HG03103 (cell line): ENCODE results near the gene CAMK2D.
A peak's percentile ranks its signal among the peaks of the same experiment; 100 is the strongest.

Experiments
- ATAC-seq: cut with Tn5 transposase; IDR thresholded peaks from one replicate; pipeline ENCODE4 v1.9.1; 2021; ENCODE audit warnings: low read depth; ENCODE audit not compliant: unreplicated experiment

The CAMK2D gene

DNA sequence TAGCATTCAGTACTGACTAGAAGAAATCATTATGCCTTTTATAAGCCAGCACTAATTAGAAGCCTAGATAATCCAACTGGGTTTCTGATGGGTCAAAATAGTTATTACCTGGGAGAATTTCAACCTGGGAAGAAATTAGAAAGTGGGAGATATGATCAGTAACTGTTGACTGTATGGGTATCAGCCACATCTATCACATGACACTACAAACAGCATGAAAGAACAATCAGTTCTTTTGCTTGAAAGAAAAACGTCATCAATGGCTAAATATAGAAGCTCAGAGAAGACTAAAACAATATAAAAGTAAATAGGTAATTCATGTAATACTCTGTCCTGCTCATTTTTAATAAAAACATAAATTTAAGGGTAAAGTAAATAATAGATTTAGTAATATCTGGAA, 145.1 kb downstream of the CAMK2D start:
- no peak for ATAC-seq

- no peak for ATAC-seq
Measured at GRCh38 chr4:113614414-113614813, 147.1 kb downstream of the CAMK2D start.

DNA sequence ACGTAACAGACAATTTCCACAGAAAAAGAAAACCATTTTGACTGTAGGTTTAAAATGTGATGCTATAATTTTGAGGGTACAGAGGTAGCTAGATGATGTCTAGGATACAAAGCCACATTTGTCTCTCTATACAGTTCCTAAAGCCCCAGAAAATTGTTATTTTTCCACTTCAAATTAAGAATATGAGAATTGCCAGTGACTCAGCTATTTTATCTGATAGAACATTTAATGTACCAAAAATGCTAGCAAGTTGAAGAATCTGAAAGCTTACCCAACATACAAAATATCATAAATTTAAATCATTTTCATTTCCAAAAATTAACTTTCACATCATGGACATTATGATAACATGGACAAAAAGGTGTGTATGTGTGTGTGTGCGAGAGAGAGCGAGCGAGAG, 148.0 kb downstream of the CAMK2D start:
- no peak for ATAC-seq

- no peak for ATAC-seq
Measured at GRCh38 chr4:113610537-113610936, 151.0 kb downstream of the CAMK2D start.

DNA sequence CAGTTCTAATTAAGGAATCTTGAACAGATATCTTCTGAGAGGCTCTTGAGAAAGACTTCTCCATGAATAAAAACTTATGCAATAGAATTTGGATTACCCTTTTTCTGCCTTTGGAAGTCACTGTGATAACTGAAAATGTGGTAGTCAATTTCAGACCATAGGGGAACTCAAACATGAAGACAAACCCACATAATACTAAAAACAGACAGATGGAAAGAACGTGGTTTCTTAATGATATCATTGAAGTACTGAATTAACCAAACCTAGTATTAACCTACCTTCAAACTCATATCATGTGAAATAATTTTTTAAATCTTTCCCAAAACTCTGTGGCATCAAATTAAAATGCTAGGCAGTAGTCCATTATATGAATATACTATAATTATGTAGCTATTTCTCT, 153.5 kb downstream of the CAMK2D start:
- ATAC-seq, result no peak

DNA sequence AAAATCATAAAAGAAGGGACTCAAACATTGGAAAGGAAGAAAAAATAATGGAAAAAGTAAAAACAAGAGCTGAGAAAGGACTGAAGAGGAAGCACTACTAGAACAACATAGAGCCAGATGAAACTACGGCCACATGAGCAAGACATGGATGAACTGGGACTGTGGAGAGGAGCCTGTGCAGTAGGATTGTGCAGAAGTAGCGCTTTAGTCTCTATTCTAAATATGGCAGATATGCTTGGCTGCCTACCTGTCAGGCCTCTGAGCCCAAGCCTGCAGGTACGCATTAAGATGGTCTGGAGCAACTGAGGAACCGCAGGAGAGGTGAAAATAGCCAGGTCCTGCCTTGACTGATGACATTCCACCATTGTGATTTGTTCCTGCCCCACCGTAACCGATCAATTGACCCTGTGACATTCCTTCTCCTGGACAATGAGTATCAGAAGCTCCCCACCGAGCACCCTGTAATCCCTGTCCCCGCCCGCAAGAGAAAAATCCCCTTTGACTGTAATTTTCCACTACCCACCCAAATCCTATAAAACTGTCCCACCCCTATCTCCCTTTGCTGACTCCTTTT, 154.3 kb downstream of the CAMK2D start:
- no peak for ATAC-seq

DNA sequence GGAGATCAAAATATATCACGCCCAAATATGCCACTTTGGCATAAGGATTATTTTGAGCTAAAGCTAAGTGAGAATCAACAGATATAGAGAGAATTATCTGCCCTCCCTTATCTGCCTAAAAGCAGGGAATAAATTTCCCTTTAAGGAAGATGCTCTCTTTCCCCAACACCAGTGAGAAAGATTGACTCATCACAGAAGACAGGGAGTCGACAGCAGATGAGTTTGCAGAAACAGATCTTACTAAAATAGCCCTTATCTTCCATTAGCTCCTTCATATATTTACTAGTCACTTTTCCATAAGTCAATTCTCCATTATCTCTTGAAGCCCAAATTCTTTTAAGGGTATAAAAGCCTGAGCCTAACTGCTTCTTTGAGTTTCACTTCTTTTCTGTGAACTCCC, 156.6 kb downstream of the CAMK2D start:
- ATAC-seq, result no peak

- ATAC-seq, result no peak
Measured at GRCh38 chr4:113603911-113604310, 157.6 kb downstream of the CAMK2D start.

DNA sequence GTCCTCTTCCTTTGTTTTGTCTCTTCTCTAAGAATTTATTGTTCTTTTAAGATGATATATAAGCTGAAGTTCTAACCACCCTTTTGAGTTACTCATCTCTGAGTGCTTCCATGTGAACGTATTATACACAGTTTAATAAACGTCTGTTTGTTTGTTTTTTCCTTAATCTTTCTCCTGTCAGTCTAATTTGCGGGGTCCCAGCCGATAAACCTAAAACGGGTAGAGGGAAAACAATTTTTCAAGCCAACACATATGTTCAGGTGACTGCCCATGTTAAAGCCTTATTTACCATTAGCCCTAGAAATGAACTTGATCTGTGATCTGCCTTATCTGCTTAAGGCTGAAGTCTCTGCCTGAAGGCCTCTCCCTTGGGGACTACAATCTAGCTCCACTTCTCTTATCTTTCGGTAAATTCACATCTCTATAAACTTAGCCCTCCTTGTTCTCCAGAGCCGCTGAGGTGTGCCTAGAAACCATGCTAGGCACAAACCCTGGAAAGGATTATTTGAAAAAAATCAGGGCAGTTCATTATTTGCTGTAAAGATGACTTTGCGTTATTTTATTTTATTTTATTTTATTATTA, 158.8 kb downstream of the CAMK2D start:
- no peak for ATAC-seq

DNA sequence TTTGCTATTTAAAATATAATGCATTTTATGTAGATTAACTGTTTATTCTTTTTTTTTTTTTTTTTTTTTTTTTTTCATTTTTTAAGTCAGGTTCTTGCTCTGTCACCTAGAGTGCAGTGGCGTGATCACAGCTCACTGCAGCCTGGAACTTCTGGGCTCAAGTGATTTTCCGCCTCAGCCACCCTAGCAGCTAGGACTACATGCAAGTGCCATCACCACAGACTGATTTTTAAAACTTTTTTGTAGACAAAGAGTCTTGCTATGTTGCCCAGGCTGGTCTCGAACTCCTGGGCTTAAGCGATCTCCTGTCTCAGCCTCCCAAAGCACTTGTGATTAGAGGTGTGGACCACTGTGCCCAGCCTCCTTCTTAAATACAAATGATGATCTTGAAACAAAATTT, 159.9 kb downstream of the CAMK2D start:
- ATAC-seq, result no peak

DNA sequence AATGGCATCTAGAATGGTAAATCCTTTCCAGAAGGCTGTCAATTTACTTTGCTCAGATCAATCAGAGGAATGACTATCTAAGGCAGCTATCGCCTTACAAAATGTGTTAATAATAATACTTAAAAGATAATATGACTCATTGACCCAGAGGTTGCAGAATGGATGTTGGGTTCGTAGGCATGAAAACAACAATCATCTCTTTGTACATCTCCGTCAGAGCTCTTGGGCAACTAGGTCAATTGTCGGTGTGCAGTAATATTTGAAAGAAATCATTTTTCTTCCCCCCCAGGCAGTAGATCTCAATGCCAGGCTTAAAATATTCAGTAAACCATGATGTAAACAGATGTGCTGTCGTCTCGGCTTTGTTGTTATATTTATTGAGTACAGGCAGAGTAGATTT, 165.1 kb downstream of the CAMK2D start:
- ATAC-seq, result no peak

GRCh38 chr4:113594231-113594556, 167.3 kb downstream of the CAMK2D start:
- ATAC-seq, result no peak

DNA sequence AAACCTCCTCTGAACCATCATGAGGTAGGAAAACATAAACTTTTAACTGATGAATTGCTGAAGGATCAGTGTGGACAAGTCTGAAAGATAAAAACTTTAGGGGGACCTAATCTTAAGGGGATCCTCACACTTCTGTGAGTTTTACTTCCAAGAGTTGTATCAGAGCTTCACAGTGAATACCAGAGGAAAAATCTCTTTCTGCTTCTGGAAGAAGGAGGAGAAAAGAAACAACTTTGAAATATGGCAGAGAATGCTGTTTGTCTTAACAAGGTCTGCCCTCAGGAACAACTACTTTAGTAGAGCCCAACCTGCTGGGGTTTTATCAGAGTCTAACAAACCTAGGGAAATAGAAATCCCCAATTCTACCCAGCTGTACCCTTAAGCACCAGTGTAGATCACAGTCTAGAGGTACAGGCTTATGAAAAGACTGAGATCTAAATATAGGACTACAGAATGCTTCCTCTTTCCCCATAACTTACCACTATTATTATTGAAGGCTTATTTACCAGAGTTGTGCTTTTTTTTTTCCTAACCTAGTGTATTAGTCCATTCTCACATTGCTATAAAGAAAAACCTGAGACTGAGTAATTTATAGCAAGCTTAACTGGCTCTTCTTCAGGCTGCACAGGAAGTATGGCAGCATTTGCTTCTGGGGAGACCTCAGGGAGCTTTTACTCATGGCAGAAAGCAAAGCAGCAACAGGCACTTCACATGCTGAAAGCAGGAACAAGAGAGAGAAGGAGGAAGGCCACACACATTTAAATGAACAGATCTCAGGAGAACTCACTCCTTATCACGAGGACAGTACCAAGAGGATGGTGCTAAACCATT, 167.9 kb downstream of the CAMK2D start:
- peak; percentile 59 for ATAC-seq

DNA sequence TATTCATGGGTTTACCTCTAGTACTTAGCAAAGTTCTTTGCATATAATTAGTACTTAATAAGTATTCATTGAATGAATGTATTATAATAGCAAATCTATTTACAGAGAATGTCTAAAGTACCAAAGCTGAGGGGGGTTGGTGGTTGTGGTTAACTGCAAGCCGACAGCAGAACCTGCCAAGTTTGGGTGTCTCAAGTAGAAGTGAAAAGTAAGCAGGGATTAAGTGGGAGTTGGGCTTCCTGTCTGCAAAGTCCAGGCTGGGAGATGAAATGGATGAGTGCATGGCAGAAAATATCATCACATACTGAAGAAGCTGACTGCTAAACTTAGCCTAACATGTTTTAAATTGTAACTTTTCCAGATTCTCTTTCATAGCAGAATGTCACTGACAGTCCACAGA, 169.6 kb downstream of the CAMK2D start:
- no peak for ATAC-seq

DNA sequence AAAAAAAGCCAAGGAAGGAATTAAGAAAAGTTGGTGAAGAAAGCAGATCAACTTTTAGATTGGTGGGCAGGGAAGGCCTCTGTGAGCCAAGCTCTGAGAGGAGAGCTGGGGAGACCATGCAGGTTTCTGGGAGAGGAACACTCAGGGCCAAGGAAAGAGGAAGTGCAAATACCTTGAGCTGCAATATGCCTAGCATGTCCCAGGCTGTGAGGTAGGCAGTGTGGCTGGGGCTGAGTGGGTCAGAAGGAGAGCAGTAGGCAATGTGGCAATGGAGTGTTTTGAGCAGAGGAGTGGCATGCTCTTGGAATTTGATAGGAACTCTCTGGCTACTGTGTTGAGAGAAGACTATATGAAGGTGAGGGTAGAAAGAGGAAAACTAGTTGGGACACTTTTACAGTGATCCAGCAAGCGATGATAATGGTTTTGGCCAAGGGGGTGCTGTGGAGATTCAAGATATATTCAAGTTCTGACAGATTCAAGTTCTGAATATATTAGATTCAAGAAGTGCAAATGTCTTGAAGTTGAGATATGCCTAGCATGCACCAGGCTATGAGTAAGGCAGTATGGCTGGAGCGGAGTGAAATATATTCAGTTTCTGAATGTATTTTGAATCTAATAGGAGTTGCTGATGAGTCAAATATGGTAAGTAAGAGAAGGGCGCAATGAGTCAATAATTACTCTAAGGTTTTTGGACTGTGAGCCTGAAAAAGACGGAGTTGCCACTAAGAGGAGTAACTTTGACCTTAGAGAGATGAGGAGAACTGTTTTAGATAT, 172.5 kb downstream of the CAMK2D start:
- peak; percentile 53 for ATAC-seq

GRCh38 chr4:113587640-113588275, 173.8 kb downstream of the CAMK2D start:
- no peak for ATAC-seq

GRCh38 chr4:113587156-113587555, 174.4 kb downstream of the CAMK2D start:
- no peak for ATAC-seq

DNA sequence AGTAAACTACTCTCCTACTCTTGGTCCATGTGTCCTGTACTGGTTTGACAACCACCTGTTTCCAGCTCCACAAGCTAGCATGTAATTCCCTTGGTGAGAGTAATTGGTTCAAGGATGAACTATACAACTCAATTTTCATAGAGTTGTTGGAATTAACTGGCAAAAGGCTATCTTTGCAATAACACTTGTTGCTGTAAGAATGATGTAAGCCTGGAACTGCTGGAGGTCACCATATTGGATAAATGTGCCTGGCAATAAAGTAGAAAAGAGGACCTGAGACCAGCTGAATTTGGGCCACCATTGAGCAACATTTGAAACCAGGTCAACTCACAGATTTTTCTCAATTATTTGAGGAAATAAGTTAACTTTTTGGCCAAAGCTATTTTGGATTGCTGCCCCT, 175.5 kb downstream of the CAMK2D start:
- ATAC-seq, result no peak

DNA sequence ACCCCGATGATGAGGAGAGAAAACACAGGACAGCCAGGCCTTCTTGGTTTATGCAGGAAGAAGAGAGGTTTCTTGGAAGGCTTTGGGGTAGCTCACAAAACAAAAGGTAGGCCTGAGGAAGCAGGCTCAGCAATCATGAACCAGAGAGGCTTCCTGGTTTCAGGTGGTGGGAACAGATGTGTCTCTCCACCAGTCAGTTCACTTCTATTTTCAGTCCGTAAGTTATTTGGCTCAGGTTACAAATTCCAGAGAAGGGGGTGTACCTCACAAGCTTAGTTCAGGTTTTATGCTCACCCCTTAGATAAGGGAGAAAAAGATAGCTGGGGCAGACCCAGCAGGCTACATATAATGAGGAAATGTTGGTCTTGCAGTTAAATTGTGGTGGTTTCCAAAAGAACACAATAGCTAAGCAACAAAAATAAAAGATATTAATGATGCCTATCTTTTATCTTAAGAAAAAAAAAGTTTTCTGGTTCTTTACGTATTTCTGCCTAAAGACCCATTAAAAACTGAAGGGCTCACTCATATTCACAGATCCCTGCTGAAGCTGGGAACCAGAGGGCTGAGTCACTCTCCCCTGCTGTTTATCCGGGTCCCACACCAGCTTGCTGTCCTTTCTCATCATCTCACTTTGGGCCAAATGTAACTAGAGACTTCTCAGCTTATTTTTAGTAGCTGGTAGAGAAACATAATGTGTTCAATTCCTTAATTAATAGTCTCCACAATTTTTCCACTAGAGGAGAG, 177.0 kb downstream of the CAMK2D start:
- ATAC-seq, result no peak

DNA sequence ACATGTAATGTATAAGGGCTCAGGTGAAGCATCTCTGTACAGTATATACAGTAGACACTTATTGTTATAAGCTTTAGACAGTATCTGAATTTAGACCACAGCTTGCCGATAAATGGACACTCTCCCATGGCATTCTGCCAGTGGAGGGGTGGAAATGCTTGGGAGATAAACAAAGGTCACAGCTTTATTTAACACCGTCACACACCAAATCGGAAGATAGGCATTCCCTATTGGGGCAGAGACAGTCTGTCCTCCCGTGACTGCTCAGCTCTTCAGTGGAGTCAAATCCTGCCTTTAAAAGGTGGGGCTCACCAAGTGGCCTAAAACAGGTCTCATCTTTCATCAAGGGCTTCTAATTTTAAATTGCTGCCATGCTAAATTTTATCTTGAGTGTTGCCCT, 178.8 kb downstream of the CAMK2D start:
- no peak for ATAC-seq
